ENCODE results near the gene JAKMIP3. TPM values are rescaled to one million over a fixed set of nuclear protein-coding genes. Genes with fewer than 3 reads are reported as not detected.

The JAKMIP3 gene
- total RNA-seq, 1 donor from 2014 or later = 0.09 TPM

GRCh38 chr10:132063432-132063831 lies 2.3 kb upstream of the JAKMIP3 start:
- H3K4me1 Mint-ChIP-seq = peaks cover 4% of the 10 kb centered on the region
- no peak for TF ChIP-seq CTCF (IDR thresholded peaks at IDR 0.05)
- no peak for ATAC-seq (ENCODE audit: low read depth)
- CTCF ChIA-PET = no interaction called here
- H3K9me3 Mint-ChIP-seq = no peaks in the 10 kb centered on the region
- POLR2A ChIA-PET = no interaction called here
- no peak for DNase-seq
- peaks cover 10% of the 10 kb centered on the region for H3K27me3 Mint-ChIP-seq
- intact Hi-C loops (cut with micrococcal nuclease) = no loop called here
- no peaks in the 10 kb centered on the region for H3K36me3 Mint-ChIP-seq (ENCODE audit: low read depth)
- H3K4me3 Mint-ChIP-seq = no peak overlapping the region
- H3K27ac Mint-ChIP-seq = no peak overlapping the region

- H3K4me1 Mint-ChIP-seq = peaks cover 4% of the 10 kb centered on the region
- DNase-seq = no peak
- intact Hi-C loops (cut with micrococcal nuclease) = no loop called here
- no peaks in the 10 kb centered on the region for H3K9me3 Mint-ChIP-seq
- H3K27me3 Mint-ChIP-seq = peaks cover 10% of the 10 kb centered on the region
- no peak overlapping the region for H3K27ac Mint-ChIP-seq
- ChIA-PET CTCF (no interaction called here), POLR2A (no interaction called here)
- no peak for ATAC-seq (ENCODE audit: low read depth)
- TF ChIP-seq CTCF (IDR thresholded peaks at IDR 0.05) = no peak
- no peak overlapping the region for H3K4me3 Mint-ChIP-seq
- no peaks in the 10 kb centered on the region for H3K36me3 Mint-ChIP-seq (ENCODE audit: low read depth)
Measured at GRCh38 chr10:132064082-132064755, 1.5 kb upstream of the JAKMIP3 start.

- DNase-seq = no peak
- H3K9me3 Mint-ChIP-seq = no peaks in the 10 kb centered on the region
- H3K27ac Mint-ChIP-seq = no peak overlapping the region
Measured at GRCh38 chr10:132064771-132065437, 842 bp upstream of the JAKMIP3 start.

GRCh38 chr10:132066186-132066585 lies 440 bp downstream of the JAKMIP3 start:
- Mint-ChIP-seq H3K27me3 (peaks cover 10% of the 10 kb centered on the region), H3K4me3 (no peak overlapping the region), H3K36me3 (ENCODE audit: low read depth) (no peaks in the 10 kb centered on the region), H3K4me1 (peaks cover 4% of the 10 kb centered on the region), H3K27ac (no peak overlapping the region), H3K9me3 (no peaks in the 10 kb centered on the region)
- intact Hi-C loops (cut with micrococcal nuclease) = no loop called here
- ATAC-seq (ENCODE audit: low read depth) = no peak
- DNase-seq = no peak
- TF ChIP-seq CTCF (IDR thresholded peaks at IDR 0.05) = no peak
- ChIA-PET CTCF (no interaction called here), POLR2A (no interaction called here)

More at GRCh38 chr10:132064771-132065437, 842 bp upstream of the JAKMIP3 start:
- ChIA-PET CTCF (no interaction called here), POLR2A (no interaction called here)
- no peak for ATAC-seq (ENCODE audit: low read depth)
- H3K4me3 Mint-ChIP-seq = no peak overlapping the region
- H3K36me3 Mint-ChIP-seq (ENCODE audit: low read depth) = no peaks in the 10 kb centered on the region
- TF ChIP-seq CTCF (IDR thresholded peaks at IDR 0.05) = no peak
- intact Hi-C loops (cut with micrococcal nuclease) = no loop called here
- peaks cover 4% of the 10 kb centered on the region for H3K4me1 Mint-ChIP-seq
- peaks cover 10% of the 10 kb centered on the region for H3K27me3 Mint-ChIP-seq

- intact Hi-C loops (cut with micrococcal nuclease) = no loop called here
- Mint-ChIP-seq H3K4me3 (no peak overlapping the region), H3K4me1 (peaks cover 4% of the 10 kb centered on the region), H3K27ac (no peak overlapping the region), H3K27me3 (peaks cover 10% of the 10 kb centered on the region), H3K36me3 (ENCODE audit: low read depth) (no peaks in the 10 kb centered on the region), H3K9me3 (no peaks in the 10 kb centered on the region)
- DNase-seq (no peak), ATAC-seq (ENCODE audit: low read depth) (no peak)
- CTCF ChIA-PET = no interaction called here
- POLR2A ChIA-PET = no interaction called here
- no peak for TF ChIP-seq CTCF (IDR thresholded peaks at IDR 0.05)
Measured at GRCh38 chr10:132066812-132067211, 1.1 kb downstream of the JAKMIP3 start.

Data from activated B cell treated with CpG ODN at 0.5 μM for 24 hours (primary cell).